GM12878 (cell line): Measurements from ENCODE around the gene SHQ1. TPM values are rescaled to one million over a fixed set of nuclear protein-coding genes. Genes with fewer than 3 reads are reported as not detected.

Experiments
- ATAC-seq: fragments of 200-7000 bp; cut with Tn5 transposase; 3 replicates; pipeline ENCODE4 v1.9.1; 2020; ENCODE audit warnings: mild to moderate bottlenecking, moderate library complexity
- BruUV-seq: library from RNA; stranded (reverse); fragments of 400-500 nt; replicated peaks from 2 replicates; lab custom pipeline; 2021; lab: Mats Ljungman, UMichigan
- CTCF ChIA-PET: fragments of 300-600 bp; sonication (Branson Sonifier 250); formaldehyde crosslinking; extraction: SDS; loops from one replicate; lab custom pipeline; 2021; ENCODE audit warnings: inconsistent platforms; lab: Yijun Ruan, JAX
- POLR2A ChIA-PET: fragments of 350-600 bp; formaldehyde crosslinking; extraction: SDS; loops from one replicate; lab custom pipeline; 2021; ENCODE audit warnings: inconsistent platforms; lab: Charles Lee
- RAD21 ChIA-PET: fragments of 300-600 bp; sonication (Branson Sonifier 250); formaldehyde crosslinking; loops from one replicate; lab custom pipeline; 2023; ENCODE audit warnings: antibody characterized with exemption; ENCODE audit not compliant: unreplicated experiment; lab: Charles Lee
- SMC1A ChIA-PET: fragments of 300-600 bp; sonication (Branson Sonifier 250); formaldehyde crosslinking; loops from one replicate; lab custom pipeline; 2023; ENCODE audit not compliant: unreplicated experiment, uncharacterized antibody; lab: Charles Lee
- DNase-seq: peaks from one replicate; pipeline ENCODE4 v3.0.0-alpha.2; 2011; ENCODE audit warnings: low read depth, low spot score
- FAIRE-seq: peaks from 3 replicates; lab custom pipeline; 2011; peaks lifted over from hg19 to GRCh38; lab: Jason Lieb, UNC
- H2AFZ ChIP-seq: 2 replicates; pipeline ENCODE4 v1.6.0; 2011; ENCODE audit warnings: low read depth, low read length, control low read depth; ENCODE audit not compliant: control insufficient read depth
- H3K27ac ChIP-seq: 2 replicates; pipeline ENCODE4 v1.5.1; 2011; ENCODE audit warnings: control low read depth; ENCODE audit not compliant: control insufficient read depth, insufficient read depth
- H3K27me3 ChIP-seq, 2 experiments: replicated peaks in 1 of 2; 2 replicates each; pipeline versions ENCODE4 v1.6.0 to v1.6.1; 2011; ENCODE audit warnings: low read length in 1 of 2; ENCODE audit not compliant: control insufficient read depth in 2 of 2, insufficient read depth in 2 of 2
- H3K36me3 ChIP-seq, 2 experiments: 2 replicates each; pipeline ENCODE4 v1.5.1; 2011; ENCODE audit warnings: low read length in 1 of 2; ENCODE audit not compliant: control insufficient read depth in 2 of 2, insufficient read depth in 2 of 2
- H3K4me1 ChIP-seq: 2 replicates; pipeline ENCODE4 v1.6.1; 2011; ENCODE audit warnings: mild to moderate bottlenecking, low read length, moderate library complexity, mixed read lengths; ENCODE audit not compliant: control insufficient read depth, insufficient read depth
- H3K4me2 ChIP-seq: 2 replicates; pipeline ENCODE4 v1.6.0; 2011; ENCODE audit warnings: control low read depth; ENCODE audit not compliant: control insufficient read depth, insufficient read depth
- H3K4me3 ChIP-seq: fragments of 200-600 bp; sonication (generic); 2 replicates; pipeline ENCODE4 v1.5.1; 2016
- H3K79me2 ChIP-seq: 2 replicates; pipeline ENCODE4 v1.6.0; 2011; ENCODE audit warnings: low read length; ENCODE audit not compliant: control insufficient read depth, insufficient read depth
- H3K9ac ChIP-seq: 2 replicates; pipeline ENCODE4 v1.8.0; 2011; ENCODE audit warnings: low read length, control low read depth, mixed read lengths; ENCODE audit not compliant: control insufficient read depth, insufficient read depth
- H3K9me3 ChIP-seq: replicated peaks from 3 replicates; pipeline ENCODE4 v1.5.1; 2011; ENCODE audit warnings: mild to moderate bottlenecking, low read length; ENCODE audit not compliant: control insufficient read depth, insufficient read depth
- H4K20me1 ChIP-seq: 2 replicates; pipeline ENCODE4 v1.6.0; 2011; ENCODE audit not compliant: control insufficient read depth, insufficient read depth
- BMI1 ChIP-seq: fragments of 450-650 bp; IDR thresholded peaks from 2 replicates; pipeline ENCODE4 v1.6.1; 2016; ENCODE audit warnings: mild to moderate bottlenecking, moderate library complexity, borderline replicate concordance
- CBX3 ChIP-seq: fragments of 200-600 bp; sonication (generic); IDR thresholded peaks from 2 replicates; pipeline ENCODE4 v1.6.1; 2016; ENCODE audit warnings: low read depth, borderline replicate concordance
- E2F4 ChIP-seq: IDR thresholded peaks from 2 replicates; pipeline ENCODE4 v1.6.1; 2012; ENCODE audit warnings: low read depth, low read length, improper control_type of control experiment
- E4F1 ChIP-seq: fragments of 450-650 bp; IDR thresholded peaks from 2 replicates; pipeline ENCODE4 v1.6.1; 2018; ENCODE audit warnings: borderline replicate concordance, mild to moderate bottlenecking; ENCODE audit not compliant: partially characterized antibody
- ESRRA ChIP-seq: IDR thresholded peaks from 2 replicates; pipeline ENCODE4 v1.6.1; 2012; ENCODE audit warnings: mild to moderate bottlenecking, low read length, improper control_type of control experiment
- ETV6 ChIP-seq, 2 experiments: fragments of 450-650 bp in 1 of 2; IDR thresholded peaks in 1 of 2; conservative IDR thresholded peaks in 1 of 2; 2 replicates each; pipeline ENCODE4 v1.6.1; 2014; ENCODE audit warnings: antibody characterized with exemption in 1 of 2, borderline replicate concordance in 1 of 2, low read depth in 1 of 2, mild to moderate bottlenecking in 1 of 2, moderate library complexity in 1 of 2
- GABPA ChIP-seq: IDR thresholded peaks from 2 replicates; pipeline ENCODE4 v1.6.1; 2014; ENCODE audit warnings: antibody characterized with exemption, low read depth, mild to moderate bottlenecking, inconsistent platforms
- JUNB ChIP-seq: IDR thresholded peaks from 2 replicates; pipeline ENCODE4 v1.6.1; 2016; ENCODE audit warnings: antibody characterized with exemption, mild to moderate bottlenecking
- MXI1 ChIP-seq: fragments of 150-350 bp; IDR thresholded peaks from 2 replicates; pipeline ENCODE4 v1.6.1; 2011; ENCODE audit warnings: low read depth, mild to moderate bottlenecking, inconsistent platforms, low read length, improper control_type of control experiment
- PBX3 ChIP-seq: IDR thresholded peaks from 2 replicates; pipeline ENCODE4 v1.6.1; 2011; ENCODE audit warnings: mild to moderate bottlenecking, low read depth, low read length, moderate library complexity; ENCODE audit not compliant: insufficient replicate concordance
- SMC3 ChIP-seq: IDR thresholded peaks from 2 replicates; pipeline ENCODE4 v1.6.1; 2011; ENCODE audit warnings: low read length, improper control_type of control experiment, borderline replicate concordance
- TCF12 ChIP-seq: IDR thresholded peaks from 2 replicates; pipeline ENCODE4 v1.6.1; 2011; ENCODE audit warnings: low read depth, mild to moderate bottlenecking, low read length
- ZNF217 ChIP-seq: fragments of 450-650 bp; IDR thresholded peaks from 2 replicates; pipeline ENCODE4 v1.6.1; 2017; ENCODE audit warnings: antibody characterized with exemption, mild to moderate bottlenecking
- WGBS: methylation state at CpG from one replicate; pipeline ENCODE4 v1.1.6; 2016; ENCODE audit warnings: low lambda C conversion rate; ENCODE audit not compliant: insufficient replicate concordance, insufficient coverage; ENCODE audit errors: missing lambda C conversion rate; 5-methylcytosine and 5-hydroxymethylcytosine counted together
- in situ Hi-C: fragments of 300-500 bp; cut with MboI; formaldehyde crosslinking; loops from 9 replicates; pipeline ENCODE4 v1.14.3; 2018; ENCODE audit warnings: mixed read lengths
- intact Hi-C: fragments of 100-400 bp; cut with micrococcal nuclease; formaldehyde crosslinking; loops from one replicate; pipeline ENCODE4 v1.14.2; 2022; ENCODE audit not compliant: unreplicated experiment
- polyA plus RNA-seq, 11 experiments: library from polyadenylated mRNA; depleted of rRNA in 4 of 11; unstranded in 6 of 11; stranded (reverse) in 5 of 11; fragments of >200 nt; fragmentation: Nextera tagmentation in 4 of 11; fragmentation: Illumina TruSeq in 1 of 11; extraction: Ambion mirVana in 4 of 11; extraction: Trizol in 1 of 11; gene quantifications; 1 replicate in 1 of 11; 2 replicates in 10 of 11; pipeline versions ENCODE4 v1.2.1 to v1.2.3, GENCODE V29; 2011 to 2016; ENCODE audit warnings: inconsistent platforms in 2 of 11, missing spikeins in 2 of 11, low read depth in 1 of 11
- total RNA-seq, 4 experiments: library from RNA; depleted of rRNA in 3 of 4; stranded (reverse); fragments of >200 nt in 3 of 4; fragmentation: Illumina TruSeq in 1 of 4; extraction: Trizol in 1 of 4; gene quantifications; 2 replicates each; pipeline versions ENCODE4 v1.2.1 to v1.2.3, GENCODE V29; 2013 to 2021

The SHQ1 gene
- total and polyA plus RNA-seq, 10 of the 15 experiments (the other 5 are each of a cell fraction or from before 2014, with no cell fraction given), result 12.6 to 51.7 (median 24.5) TPM

DNA sequence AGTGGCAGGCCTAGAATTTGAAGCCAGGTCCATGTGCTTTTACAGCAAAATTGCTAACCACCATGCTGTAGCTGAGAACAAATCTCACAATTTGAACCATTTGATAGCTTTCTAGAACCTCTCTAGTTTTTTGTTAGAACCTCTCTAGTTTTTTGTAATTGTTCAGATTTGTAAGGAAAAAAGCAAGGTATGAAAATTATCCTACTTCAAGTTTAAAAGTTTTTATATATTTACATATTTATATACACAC lies 49.4 kb upstream of the SHQ1 start:
- ChIA-PET CTCF (no interaction called here), RAD21 (no interaction called here), POLR2A (no interaction called here), SMC1A (no interaction called here)
- intact Hi-C loops (no loop called here), in situ Hi-C loops (no loop called here)
- no peak for DNase-seq
- Histone ChIP-seq H3K27me3 (no peaks in the 10 kb centered on the region), H3K4me3 (no peak overlapping the region), H3K9me3 (no peaks in the 10 kb centered on the region), H3K4me1 (no peaks in the 10 kb centered on the region), H3K36me3 (no peaks in the 10 kb centered on the region), H4K20me1 (no peaks in the 10 kb centered on the region), H3K27ac (no peak overlapping the region), H3K79me2 (no peaks in the 10 kb centered on the region), H3K9ac (no peak overlapping the region), H3K4me2 (no peak overlapping the region), H2AFZ (no peak overlapping the region)
- no peak for FAIRE-seq
- BruUV-seq, result no TSS peak
- no peak for ATAC-seq
- TF ChIP-seq BMI1, result no peak
- TF ChIP-seq SMC3, result no peak
- no peak for TF ChIP-seq GABPA
- no peak for TF ChIP-seq JUNB
- TF ChIP-seq E2F4, result no peak
- no peak for TF ChIP-seq ZNF217
- TF ChIP-seq CBX3, result no peak

DNA sequence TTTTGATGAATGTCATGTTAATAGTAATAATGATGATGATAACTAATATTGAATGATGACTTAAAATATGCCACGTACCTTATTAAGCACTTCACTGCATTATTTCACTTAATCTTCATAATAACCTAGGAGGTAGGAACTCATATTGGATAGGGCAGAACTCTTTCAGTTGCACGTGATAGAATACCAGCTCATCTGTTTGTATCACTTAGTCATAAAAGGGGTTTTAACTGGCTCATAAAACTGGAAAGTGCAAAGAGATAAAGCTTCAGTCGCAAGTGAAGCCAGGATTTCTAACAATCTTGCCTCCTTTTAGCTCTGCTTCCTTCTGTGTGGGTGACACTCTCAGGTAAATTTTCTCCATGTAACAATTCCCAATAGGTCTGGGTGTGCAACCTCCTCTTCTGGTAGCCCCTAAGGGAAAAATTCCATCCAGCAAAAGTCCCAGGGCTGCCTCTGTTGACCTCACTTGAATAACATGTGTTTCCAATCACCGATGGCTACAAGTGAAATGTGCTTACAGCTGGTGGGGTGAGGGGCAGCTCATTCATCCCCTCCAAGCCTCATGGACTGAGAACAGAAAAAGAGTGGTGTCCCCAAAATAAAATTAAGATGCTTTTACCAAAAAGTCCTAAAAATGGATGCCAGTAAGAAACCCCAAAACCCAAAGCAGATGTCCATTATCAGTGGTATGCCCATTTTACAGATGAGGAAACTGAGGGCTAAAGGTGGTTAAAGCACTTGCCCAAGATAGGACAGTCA lies 48.9 kb upstream of the SHQ1 start:
- no TSS peak for BruUV-seq
- ChIA-PET RAD21 (no interaction called here), POLR2A (no interaction called here), SMC1A (interaction anchor here (1.5 kb wide), 1 partner anchor 46 kb away, joined by 5 read pairs; no protein-coding TSS in a partner anchor), CTCF (interaction anchor here (1.1 kb wide), 1 partner anchor 46 kb away, joined by 3 read pairs; no protein-coding TSS in a partner anchor)
- Histone ChIP-seq H3K4me2 (no peak overlapping the region), H3K27ac (no peak overlapping the region), H3K9ac (no peak overlapping the region), H3K9me3 (no peaks in the 10 kb centered on the region), H3K4me3 (no peak overlapping the region), H4K20me1 (no peaks in the 10 kb centered on the region), H3K79me2 (no peaks in the 10 kb centered on the region), H3K4me1 (no peaks in the 10 kb centered on the region), H3K27me3 (no peaks in the 10 kb centered on the region), H2AFZ (no peak overlapping the region), H3K36me3 (no peaks in the 10 kb centered on the region)
- ATAC-seq, result no peak
- 49% methylated on average over 4 of the region's 4 CpGs for whole genome bisulfite sequencing
- FAIRE-seq, result no peak
- intact Hi-C loops (no loop called here), in situ Hi-C loops (no loop called here)
- no peak for DNase-seq
- TF ChIP-seq PBX3 (no peak), ETV6 (conservative IDR thresholded peaks at IDR 0.05 in 1 of 2, IDR thresholded peaks at IDR 0.05 in 1 of 2; ENCODE audit: borderline replicate concordance in 1 of 2, low read depth in 1 of 2) (no peak), E4F1 (no peak), MXI1 (no peak), ESRRA (no peak), TCF12 (no peak)
